PFSK-1 (cell line): ENCODE measurements around the gene ZBTB24.

Source experiments
- FOXP2 ChIP-seq: optimal IDR thresholded peaks from 2 replicates; pipeline ENCODE3; 2011; ENCODE audit warnings: borderline replicate concordance, control low read depth, inconsistent platforms; ENCODE audit not compliant: insufficient read depth; ENCODE audit errors: extremely low read length, extremely low read depth
- POLR2AphosphoS5 ChIP-seq: IDR thresholded peaks from 2 replicates; pipeline ENCODE4 v1.6.1; 2012; ENCODE audit warnings: low read depth, mild to moderate bottlenecking, control low read depth, low read length, moderate library complexity
- SIN3A ChIP-seq: IDR thresholded peaks from 2 replicates; pipeline ENCODE4 v1.6.1; 2012; ENCODE audit warnings: mild to moderate bottlenecking, low read length, moderate library complexity, borderline replicate concordance; ENCODE audit not compliant: insufficient read depth
- TAF1 ChIP-seq: IDR thresholded peaks from 2 replicates; pipeline ENCODE4 v1.6.1; 2012; ENCODE audit warnings: low read length, control low read depth, borderline replicate concordance; ENCODE audit not compliant: insufficient read depth
- TF ChIP-seq, protein P1 (sequence below), 2 experiments: IDR thresholded peaks; 2 replicates each; pipeline versions ENCODE4 v1.6.1 to v1.8.0; 2011 to 2012; ENCODE audit warnings: low read depth in 2 of 2, low read length in 2 of 2, control low read depth in 1 of 2, inconsistent platforms in 1 of 2, mild to moderate bottlenecking in 1 of 2, moderate library complexity in 1 of 2; ENCODE audit not compliant: insufficient read depth in 1 of 2

Gene ZBTB24

DNA sequence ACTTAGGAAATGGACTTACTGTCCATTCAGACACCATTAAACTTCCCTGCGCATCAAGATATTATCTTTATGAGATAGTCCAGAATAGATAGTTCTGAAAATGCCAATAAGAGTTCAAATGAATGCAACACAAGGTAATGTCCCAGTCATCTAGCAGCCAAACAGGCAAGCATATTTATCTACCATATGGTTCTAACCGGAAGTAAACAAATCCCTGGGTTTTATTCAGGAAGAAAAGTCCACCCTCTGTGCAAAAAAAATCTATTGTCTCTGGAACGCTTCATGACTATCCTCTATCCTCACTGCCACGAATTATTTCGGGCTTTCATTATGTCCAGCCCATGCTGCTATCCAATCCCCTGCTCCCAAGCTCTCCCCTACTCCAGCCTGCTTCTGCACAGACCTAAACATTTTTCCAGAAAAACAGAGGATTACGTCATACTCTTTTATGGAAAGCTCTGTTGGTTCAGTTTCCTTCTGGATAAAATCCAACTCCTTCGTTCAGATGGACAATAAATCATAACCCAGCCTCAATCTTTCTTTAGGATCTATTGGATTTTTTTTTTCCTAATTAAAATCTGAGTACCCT lies 54.0 kb downstream of the ZBTB24 start:
- TF ChIP-seq SIN3A (no peak), TAF1 (no peak), FOXP2 (no peak), POLR2AphosphoS5 (no peak)
- TF ChIP-seq, protein P1, sequence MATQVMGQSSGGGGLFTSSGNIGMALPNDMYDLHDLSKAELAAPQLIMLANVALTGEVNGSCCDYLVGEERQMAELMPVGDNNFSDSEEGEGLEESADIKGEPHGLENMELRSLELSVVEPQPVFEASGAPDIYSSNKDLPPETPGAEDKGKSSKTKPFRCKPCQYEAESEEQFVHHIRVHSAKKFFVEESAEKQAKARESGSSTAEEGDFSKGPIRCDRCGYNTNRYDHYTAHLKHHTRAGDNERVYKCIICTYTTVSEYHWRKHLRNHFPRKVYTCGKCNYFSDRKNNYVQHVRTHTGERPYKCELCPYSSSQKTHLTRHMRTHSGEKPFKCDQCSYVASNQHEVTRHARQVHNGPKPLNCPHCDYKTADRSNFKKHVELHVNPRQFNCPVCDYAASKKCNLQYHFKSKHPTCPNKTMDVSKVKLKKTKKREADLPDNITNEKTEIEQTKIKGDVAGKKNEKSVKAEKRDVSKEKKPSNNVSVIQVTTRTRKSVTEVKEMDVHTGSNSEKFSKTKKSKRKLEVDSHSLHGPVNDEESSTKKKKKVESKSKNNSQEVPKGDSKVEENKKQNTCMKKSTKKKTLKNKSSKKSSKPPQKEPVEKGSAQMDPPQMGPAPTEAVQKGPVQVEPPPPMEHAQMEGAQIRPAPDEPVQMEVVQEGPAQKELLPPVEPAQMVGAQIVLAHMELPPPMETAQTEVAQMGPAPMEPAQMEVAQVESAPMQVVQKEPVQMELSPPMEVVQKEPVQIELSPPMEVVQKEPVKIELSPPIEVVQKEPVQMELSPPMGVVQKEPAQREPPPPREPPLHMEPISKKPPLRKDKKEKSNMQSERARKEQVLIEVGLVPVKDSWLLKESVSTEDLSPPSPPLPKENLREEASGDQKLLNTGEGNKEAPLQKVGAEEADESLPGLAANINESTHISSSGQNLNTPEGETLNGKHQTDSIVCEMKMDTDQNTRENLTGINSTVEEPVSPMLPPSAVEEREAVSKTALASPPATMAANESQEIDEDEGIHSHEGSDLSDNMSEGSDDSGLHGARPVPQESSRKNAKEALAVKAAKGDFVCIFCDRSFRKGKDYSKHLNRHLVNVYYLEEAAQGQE (IDR thresholded peaks at IDR 0.05; ENCODE audit: insufficient read depth in 1 of 2, low read depth in 2 of 2, low read length in 2 of 2), result no peak

DNA sequence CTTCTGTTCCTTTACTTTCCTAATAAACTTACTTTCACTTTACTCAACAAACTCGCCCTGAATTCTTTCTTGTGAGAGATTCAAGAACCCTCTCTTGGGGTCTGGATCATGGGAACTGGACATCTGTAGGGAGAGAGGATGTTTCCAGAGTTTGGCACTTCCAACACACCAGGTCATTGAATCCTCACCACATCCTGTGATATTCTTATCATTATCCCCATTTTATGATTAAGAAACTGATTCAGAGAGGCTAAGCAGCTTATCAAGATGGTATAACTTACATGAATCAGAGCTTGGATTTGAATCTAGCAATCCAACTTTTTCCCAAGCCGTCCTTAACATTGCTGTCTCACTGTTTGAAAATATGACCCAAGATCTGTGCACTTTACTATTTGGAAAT lies 58.1 kb downstream of the ZBTB24 start:
- TF ChIP-seq SIN3A, result no peak
- no peak for TF ChIP-seq FOXP2
- TF ChIP-seq, protein P1 (IDR thresholded peaks at IDR 0.05; ENCODE audit: insufficient read depth in 1 of 2, low read depth in 2 of 2, low read length in 2 of 2), result no peak
- no peak for TF ChIP-seq TAF1
- no peak for TF ChIP-seq POLR2AphosphoS5

DNA sequence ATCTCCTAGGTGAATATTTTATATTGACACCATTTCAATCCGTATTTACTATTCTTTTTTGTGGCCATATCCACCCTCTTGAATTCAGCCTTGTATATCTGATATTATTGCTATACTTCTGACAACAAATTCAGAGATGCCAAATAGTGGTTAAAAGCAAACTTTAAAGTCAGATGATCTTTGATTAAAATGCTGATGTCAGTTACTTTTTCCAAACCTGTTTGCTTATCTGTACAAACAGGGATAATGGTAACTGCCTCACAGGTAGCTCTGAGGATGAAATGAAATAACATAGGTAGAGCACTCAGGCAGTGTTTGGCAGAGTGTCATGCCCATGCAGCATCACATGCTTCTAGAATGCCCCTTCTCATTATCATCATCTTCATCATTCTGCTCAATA lies 61.8 kb downstream of the ZBTB24 start:
- no peak for TF ChIP-seq POLR2AphosphoS5
- no peak for TF ChIP-seq TAF1
- TF ChIP-seq, protein P1 (IDR thresholded peaks at IDR 0.05; ENCODE audit: insufficient read depth in 1 of 2, low read depth in 2 of 2, low read length in 2 of 2), result no peak
- no peak for TF ChIP-seq FOXP2

DNA sequence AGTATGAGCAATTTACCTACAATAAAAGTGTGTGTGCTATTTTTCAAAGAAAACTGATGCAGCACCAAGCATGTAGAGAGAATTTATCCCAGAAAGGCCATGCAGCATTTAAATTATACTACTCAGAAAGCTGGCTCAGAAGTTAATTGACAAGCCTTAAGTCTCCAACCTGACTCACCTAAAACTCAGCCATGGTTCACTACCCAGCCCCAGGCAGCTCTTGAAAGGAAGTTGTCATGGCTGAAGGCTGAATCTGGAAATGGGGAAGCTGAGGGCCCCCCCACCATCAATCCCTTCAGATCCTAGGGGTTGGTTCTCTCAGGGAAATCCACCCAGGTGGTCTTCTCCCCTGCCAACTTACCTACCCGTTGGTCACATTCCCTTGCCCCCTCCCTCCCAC lies 62.3 kb downstream of the ZBTB24 start:
- TF ChIP-seq POLR2AphosphoS5, result no peak
- TF ChIP-seq SIN3A, result no peak
- TF ChIP-seq TAF1, result no peak
- TF ChIP-seq, protein P1 (IDR thresholded peaks at IDR 0.05; ENCODE audit: insufficient read depth in 1 of 2, low read depth in 2 of 2, low read length in 2 of 2), result no peak
- no peak for TF ChIP-seq FOXP2

DNA sequence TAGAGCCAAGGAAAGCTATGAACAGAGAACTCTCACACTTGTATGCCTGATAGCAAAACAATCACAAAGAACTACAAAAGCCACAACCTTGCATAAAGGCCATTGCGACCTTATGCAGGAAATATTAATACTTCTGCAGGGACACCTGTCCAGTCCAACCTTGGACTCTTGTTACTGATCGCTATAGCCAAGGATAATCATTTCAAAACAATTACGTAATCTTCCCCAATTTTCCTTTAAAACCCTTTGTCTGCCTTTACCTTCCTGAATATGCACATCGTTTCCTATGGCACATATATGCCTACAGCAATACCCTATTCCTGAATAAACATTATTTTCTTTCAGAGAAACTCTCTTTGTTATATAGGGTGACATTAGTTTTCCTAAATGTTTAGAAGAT lies 65.4 kb downstream of the ZBTB24 start:
- TF ChIP-seq SIN3A (no peak), FOXP2 (no peak), POLR2AphosphoS5 (no peak), TAF1 (no peak)
- TF ChIP-seq, protein P1 (IDR thresholded peaks at IDR 0.05; ENCODE audit: insufficient read depth in 1 of 2, low read depth in 2 of 2, low read length in 2 of 2), result no peak
